SK-N-SH (cell line): ENCODE measurements around the gene TMEM54.

ENCODE experiments used
- CHD2 ChIP-seq: fragments of 150-350 bp; IDR thresholded peaks from 2 replicates; pipeline ENCODE4 v1.6.1; 2018; ENCODE audit warnings: low read length; ENCODE audit not compliant: partially characterized antibody
- FOXM1 ChIP-seq: IDR thresholded peaks from 2 replicates; pipeline ENCODE4 v1.4.0; 2012; ENCODE audit warnings: low read depth, mild to moderate bottlenecking
- GABPA ChIP-seq: IDR thresholded peaks from 2 replicates; pipeline ENCODE4 v1.4.0; 2012; ENCODE audit warnings: low read depth, mild to moderate bottlenecking
- RCOR1 ChIP-seq: fragments of 150-350 bp; IDR thresholded peaks from 2 replicates; pipeline ENCODE4 v1.6.1; 2017; ENCODE audit warnings: antibody characterized with exemption, low read length
- RFX5 ChIP-seq: IDR thresholded peaks from 2 replicates; pipeline ENCODE4 v1.6.1; 2012; ENCODE audit warnings: mild to moderate bottlenecking, improper control_type of control experiment, low read length
- SIN3A ChIP-seq: IDR thresholded peaks from 2 replicates; pipeline ENCODE4 v1.6.1; 2012; ENCODE audit warnings: low read depth, mild to moderate bottlenecking, low read length, moderate library complexity, borderline replicate concordance
- SMC3 ChIP-seq: IDR thresholded peaks from 2 replicates; pipeline ENCODE4 v1.6.1; 2012; ENCODE audit warnings: low read depth, low read length, improper control_type of control experiment
- TCF12 ChIP-seq: IDR thresholded peaks from 2 replicates; pipeline ENCODE4 v1.4.0; 2012
- YY1 ChIP-seq: IDR thresholded peaks from 2 replicates; pipeline ENCODE4 v1.4.0; 2012; ENCODE audit warnings: low read depth, mild to moderate bottlenecking
- TF ChIP-seq, protein P1 (sequence below): fragments of 200-600 bp; sonication (generic); IDR thresholded peaks from 2 replicates; pipeline ENCODE4 v1.6.1; 2017; ENCODE audit warnings: antibody characterized with exemption, mild to moderate bottlenecking, moderate library complexity
- TF ChIP-seq, protein P2 (sequence below): IDR thresholded peaks from 2 replicates; pipeline ENCODE4 v1.4.0; 2012; ENCODE audit warnings: low read depth, borderline replicate concordance
- TF ChIP-seq, protein P3 (sequence below): fragments of 150-350 bp; IDR thresholded peaks from 2 replicates; pipeline ENCODE4 v1.6.1; 2016; ENCODE audit warnings: mild to moderate bottlenecking, low read depth, low read length
- TF ChIP-seq, protein P4 (sequence below): IDR thresholded peaks from 2 replicates; pipeline ENCODE4 v1.4.0; 2012; ENCODE audit warnings: low read depth, borderline replicate concordance
- TF ChIP-seq, protein P5 (sequence below): IDR thresholded peaks from 2 replicates; pipeline ENCODE4 v1.6.1; 2012; ENCODE audit warnings: mild to moderate bottlenecking, low read depth, low read length, moderate library complexity

DNA sequence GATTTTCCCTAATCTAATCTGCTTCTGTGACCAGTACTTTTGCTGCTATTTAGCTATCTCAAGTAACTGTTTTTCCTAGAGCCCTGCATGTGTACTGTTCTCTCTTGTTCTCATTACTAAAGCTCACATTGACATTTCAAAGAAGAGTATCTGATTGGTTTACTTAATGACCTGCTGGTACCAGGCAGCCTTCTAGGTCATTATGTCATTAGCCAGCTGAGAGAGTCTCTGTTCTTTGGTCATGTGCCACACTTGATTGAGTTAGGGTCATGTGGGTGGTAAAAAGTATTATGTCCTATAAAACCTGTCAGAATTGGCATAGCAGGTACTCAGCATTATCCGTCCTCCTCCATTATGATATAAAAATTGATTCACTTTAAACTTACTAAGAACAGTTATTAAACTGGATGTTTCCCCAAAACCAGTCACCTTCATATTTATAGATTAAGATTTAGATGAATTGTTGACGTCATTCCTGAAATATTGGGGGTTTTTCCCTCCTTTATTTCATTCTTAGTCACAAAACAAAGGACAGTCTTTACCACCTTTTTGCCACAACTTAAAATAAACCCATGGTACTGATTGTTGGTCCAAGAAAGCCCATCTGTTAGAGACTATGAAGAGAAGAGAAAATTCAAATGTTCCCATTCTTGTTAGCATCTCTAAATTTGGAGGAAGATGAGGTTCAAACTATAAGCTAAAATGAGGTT lies 52.7 kb downstream of the TMEM54 start:
- TF ChIP-seq YY1: no peak
- TF ChIP-seq, protein P1, sequence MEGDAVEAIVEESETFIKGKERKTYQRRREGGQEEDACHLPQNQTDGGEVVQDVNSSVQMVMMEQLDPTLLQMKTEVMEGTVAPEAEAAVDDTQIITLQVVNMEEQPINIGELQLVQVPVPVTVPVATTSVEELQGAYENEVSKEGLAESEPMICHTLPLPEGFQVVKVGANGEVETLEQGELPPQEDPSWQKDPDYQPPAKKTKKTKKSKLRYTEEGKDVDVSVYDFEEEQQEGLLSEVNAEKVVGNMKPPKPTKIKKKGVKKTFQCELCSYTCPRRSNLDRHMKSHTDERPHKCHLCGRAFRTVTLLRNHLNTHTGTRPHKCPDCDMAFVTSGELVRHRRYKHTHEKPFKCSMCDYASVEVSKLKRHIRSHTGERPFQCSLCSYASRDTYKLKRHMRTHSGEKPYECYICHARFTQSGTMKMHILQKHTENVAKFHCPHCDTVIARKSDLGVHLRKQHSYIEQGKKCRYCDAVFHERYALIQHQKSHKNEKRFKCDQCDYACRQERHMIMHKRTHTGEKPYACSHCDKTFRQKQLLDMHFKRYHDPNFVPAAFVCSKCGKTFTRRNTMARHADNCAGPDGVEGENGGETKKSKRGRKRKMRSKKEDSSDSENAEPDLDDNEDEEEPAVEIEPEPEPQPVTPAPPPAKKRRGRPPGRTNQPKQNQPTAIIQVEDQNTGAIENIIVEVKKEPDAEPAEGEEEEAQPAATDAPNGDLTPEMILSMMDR: no peak
- no peak for TF ChIP-seq FOXM1
- TF ChIP-seq SIN3A: no peak
- no peak for TF ChIP-seq GABPA
- TF ChIP-seq, protein P2, sequence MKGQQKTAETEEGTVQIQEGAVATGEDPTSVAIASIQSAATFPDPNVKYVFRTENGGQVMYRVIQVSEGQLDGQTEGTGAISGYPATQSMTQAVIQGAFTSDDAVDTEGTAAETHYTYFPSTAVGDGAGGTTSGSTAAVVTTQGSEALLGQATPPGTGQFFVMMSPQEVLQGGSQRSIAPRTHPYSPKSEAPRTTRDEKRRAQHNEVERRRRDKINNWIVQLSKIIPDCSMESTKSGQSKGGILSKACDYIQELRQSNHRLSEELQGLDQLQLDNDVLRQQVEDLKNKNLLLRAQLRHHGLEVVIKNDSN: no peak
- TF ChIP-seq, protein P3, sequence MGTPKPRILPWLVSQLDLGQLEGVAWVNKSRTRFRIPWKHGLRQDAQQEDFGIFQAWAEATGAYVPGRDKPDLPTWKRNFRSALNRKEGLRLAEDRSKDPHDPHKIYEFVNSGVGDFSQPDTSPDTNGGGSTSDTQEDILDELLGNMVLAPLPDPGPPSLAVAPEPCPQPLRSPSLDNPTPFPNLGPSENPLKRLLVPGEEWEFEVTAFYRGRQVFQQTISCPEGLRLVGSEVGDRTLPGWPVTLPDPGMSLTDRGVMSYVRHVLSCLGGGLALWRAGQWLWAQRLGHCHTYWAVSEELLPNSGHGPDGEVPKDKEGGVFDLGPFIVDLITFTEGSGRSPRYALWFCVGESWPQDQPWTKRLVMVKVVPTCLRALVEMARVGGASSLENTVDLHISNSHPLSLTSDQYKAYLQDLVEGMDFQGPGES: no peak
- TF ChIP-seq TCF12: no peak
- TF ChIP-seq, protein P4, sequence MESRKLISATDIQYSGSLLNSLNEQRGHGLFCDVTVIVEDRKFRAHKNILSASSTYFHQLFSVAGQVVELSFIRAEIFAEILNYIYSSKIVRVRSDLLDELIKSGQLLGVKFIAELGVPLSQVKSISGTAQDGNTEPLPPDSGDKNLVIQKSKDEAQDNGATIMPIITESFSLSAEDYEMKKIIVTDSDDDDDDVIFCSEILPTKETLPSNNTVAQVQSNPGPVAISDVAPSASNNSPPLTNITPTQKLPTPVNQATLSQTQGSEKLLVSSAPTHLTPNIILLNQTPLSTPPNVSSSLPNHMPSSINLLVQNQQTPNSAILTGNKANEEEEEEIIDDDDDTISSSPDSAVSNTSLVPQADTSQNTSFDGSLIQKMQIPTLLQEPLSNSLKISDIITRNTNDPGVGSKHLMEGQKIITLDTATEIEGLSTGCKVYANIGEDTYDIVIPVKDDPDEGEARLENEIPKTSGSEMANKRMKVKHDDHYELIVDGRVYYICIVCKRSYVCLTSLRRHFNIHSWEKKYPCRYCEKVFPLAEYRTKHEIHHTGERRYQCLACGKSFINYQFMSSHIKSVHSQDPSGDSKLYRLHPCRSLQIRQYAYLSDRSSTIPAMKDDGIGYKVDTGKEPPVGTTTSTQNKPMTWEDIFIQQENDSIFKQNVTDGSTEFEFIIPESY: no peak
- TF ChIP-seq CHD2: no peak
- no peak for TF ChIP-seq RCOR1
- no peak for TF ChIP-seq RFX5
- no peak for TF ChIP-seq SMC3
- TF ChIP-seq, protein P5, sequence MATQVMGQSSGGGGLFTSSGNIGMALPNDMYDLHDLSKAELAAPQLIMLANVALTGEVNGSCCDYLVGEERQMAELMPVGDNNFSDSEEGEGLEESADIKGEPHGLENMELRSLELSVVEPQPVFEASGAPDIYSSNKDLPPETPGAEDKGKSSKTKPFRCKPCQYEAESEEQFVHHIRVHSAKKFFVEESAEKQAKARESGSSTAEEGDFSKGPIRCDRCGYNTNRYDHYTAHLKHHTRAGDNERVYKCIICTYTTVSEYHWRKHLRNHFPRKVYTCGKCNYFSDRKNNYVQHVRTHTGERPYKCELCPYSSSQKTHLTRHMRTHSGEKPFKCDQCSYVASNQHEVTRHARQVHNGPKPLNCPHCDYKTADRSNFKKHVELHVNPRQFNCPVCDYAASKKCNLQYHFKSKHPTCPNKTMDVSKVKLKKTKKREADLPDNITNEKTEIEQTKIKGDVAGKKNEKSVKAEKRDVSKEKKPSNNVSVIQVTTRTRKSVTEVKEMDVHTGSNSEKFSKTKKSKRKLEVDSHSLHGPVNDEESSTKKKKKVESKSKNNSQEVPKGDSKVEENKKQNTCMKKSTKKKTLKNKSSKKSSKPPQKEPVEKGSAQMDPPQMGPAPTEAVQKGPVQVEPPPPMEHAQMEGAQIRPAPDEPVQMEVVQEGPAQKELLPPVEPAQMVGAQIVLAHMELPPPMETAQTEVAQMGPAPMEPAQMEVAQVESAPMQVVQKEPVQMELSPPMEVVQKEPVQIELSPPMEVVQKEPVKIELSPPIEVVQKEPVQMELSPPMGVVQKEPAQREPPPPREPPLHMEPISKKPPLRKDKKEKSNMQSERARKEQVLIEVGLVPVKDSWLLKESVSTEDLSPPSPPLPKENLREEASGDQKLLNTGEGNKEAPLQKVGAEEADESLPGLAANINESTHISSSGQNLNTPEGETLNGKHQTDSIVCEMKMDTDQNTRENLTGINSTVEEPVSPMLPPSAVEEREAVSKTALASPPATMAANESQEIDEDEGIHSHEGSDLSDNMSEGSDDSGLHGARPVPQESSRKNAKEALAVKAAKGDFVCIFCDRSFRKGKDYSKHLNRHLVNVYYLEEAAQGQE: no peak
